Measurements from ENCODE around the gene ARID1B. TPM values are rescaled to one million over a fixed set of nuclear protein-coding genes. Genes with fewer than 3 reads are reported as not detected.

Gene ARID1B
- total RNA-seq, 1 donor from 2014 or later = 47.3 TPM

- DNase-seq (ENCODE audit: low read depth) = no peak
- Histone ChIP-seq H3K4me3 (ENCODE audit: low read depth, low read length) (no peak overlapping the region), H3K27me3 (ENCODE audit: control insufficient read depth, insufficient read depth, low read length) (no peaks in the 10 kb centered on the region), H3K36me3 (ENCODE audit: control insufficient read depth, insufficient read depth, low read length) (no peaks in the 10 kb centered on the region)
- no peak for TF ChIP-seq CTCF (IDR thresholded peaks at IDR 0.05; ENCODE audit: insufficient read depth, low read length, poor library complexity, severe bottlenecking)
Observed at GRCh38 chr6:156899071-156899470, 121.9 kb downstream of the ARID1B start.

GRCh38 chr6:156899532-156900135 lies 122.5 kb downstream of the ARID1B start:
- no peak overlapping the region for H3K4me3 ChIP-seq (ENCODE audit: low read depth, low read length)
- H3K36me3 ChIP-seq (ENCODE audit: control insufficient read depth, insufficient read depth, low read length) = no peaks in the 10 kb centered on the region
- H3K27me3 ChIP-seq (ENCODE audit: control insufficient read depth, insufficient read depth, low read length) = no peaks in the 10 kb centered on the region
- DNase-seq (ENCODE audit: low read depth) = no peak
- TF ChIP-seq CTCF (IDR thresholded peaks at IDR 0.05; ENCODE audit: insufficient read depth, low read length, poor library complexity, severe bottlenecking) = no peak

GRCh38 chr6:156900292-156900691 lies 123.1 kb downstream of the ARID1B start:
- Histone ChIP-seq H3K27me3 (ENCODE audit: control insufficient read depth, insufficient read depth, low read length) (no peaks in the 10 kb centered on the region), H3K4me3 (ENCODE audit: low read depth, low read length) (no peak overlapping the region), H3K36me3 (ENCODE audit: control insufficient read depth, insufficient read depth, low read length) (no peaks in the 10 kb centered on the region)
- no peak for TF ChIP-seq CTCF (IDR thresholded peaks at IDR 0.05; ENCODE audit: insufficient read depth, low read length, poor library complexity, severe bottlenecking)
- DNase-seq (ENCODE audit: low read depth) = no peak

- no peak for TF ChIP-seq CTCF (IDR thresholded peaks at IDR 0.05; ENCODE audit: insufficient read depth, low read length, poor library complexity, severe bottlenecking)
- Histone ChIP-seq H3K27me3 (ENCODE audit: control insufficient read depth, insufficient read depth, low read length) (no peaks in the 10 kb centered on the region), H3K4me3 (ENCODE audit: low read depth, low read length) (no peak overlapping the region), H3K36me3 (ENCODE audit: control insufficient read depth, insufficient read depth, low read length) (no peaks in the 10 kb centered on the region)
- DNase-seq (ENCODE audit: low read depth) = no peak
Observed at GRCh38 chr6:156901309-156902019, 124.3 kb downstream of the ARID1B start.

- H3K36me3 ChIP-seq (ENCODE audit: control insufficient read depth, insufficient read depth, low read length) = no peaks in the 10 kb centered on the region
- TF ChIP-seq CTCF (IDR thresholded peaks at IDR 0.05; ENCODE audit: insufficient read depth, low read length, poor library complexity, severe bottlenecking) = no peak
- DNase-seq (ENCODE audit: low read depth) = no peak
- no peak overlapping the region for H3K4me3 ChIP-seq (ENCODE audit: low read depth, low read length)
- no peaks in the 10 kb centered on the region for H3K27me3 ChIP-seq (ENCODE audit: control insufficient read depth, insufficient read depth, low read length)
Observed at GRCh38 chr6:156902782-156903181, 125.6 kb downstream of the ARID1B start.
